COR-L47 (cell line): ENCODE results near the gene OFD1.
A peak's percentile ranks its signal among the peaks of the same experiment; 100 is the strongest.
"Not testable (repeated sequence)": the region's sequence is repeated elsewhere in the genome, so short reads cannot be mapped to it uniquely, and the experiment has no call there.

Source experiments
- DNase-seq: peaks from one replicate; lab custom pipeline; 2025; lab: John Stamatoyannopoulos, UW

Gene OFD1

GRCh38 chrX:13703589-13703988 lies 31.0 kb upstream of the OFD1 start:
- DNase-seq, result no peak

DNA sequence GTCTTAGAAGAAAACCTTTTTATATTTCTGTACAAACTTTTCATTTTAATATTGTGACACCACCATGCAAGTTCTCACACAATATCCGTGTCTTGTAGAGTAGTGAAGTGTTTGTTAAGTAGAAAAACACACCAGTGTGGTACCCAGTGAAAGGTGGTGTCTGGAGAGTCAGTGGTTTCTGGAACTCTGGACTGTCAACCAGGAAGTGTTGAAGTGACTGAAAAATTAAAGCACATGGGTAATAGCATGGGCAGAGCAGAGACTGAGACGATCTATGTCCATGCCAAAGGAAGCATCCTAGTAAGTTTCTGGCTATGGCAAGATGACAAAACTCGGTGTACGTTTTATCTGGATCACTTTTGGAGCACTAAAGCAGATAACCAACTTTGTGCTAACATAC lies 23.4 kb upstream of the OFD1 start:
- no peak for DNase-seq

- DNase-seq, result no peak
Measured at GRCh38 chrX:13716455-13716854, 18.1 kb upstream of the OFD1 start.

DNA sequence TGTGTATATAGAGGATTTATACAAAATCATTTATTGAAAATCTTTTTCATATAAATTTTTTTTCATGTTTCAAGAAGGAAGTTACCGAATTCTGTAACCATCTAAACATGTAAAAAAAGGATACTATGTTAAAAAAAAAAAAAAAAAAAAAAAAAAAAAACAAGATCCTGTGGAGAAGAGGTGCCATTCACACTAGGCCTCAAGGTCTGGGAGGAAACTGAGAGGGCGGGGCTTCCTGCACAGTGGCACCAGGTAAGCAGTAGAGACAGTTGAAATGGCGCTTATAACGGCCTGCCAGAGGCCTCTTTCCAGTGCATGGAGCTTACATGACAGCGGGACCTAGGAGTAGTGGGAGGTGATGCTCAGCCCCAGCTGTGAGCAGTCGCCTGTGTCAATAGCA lies 17.6 kb upstream of the OFD1 start:
- DNase-seq, result no peak

- no peak for DNase-seq
Measured at GRCh38 chrX:13717700-13718472, 16.7 kb upstream of the OFD1 start.

- DNase-seq, result no peak
Measured at GRCh38 chrX:13719192-13719856, 15.2 kb upstream of the OFD1 start.

DNA sequence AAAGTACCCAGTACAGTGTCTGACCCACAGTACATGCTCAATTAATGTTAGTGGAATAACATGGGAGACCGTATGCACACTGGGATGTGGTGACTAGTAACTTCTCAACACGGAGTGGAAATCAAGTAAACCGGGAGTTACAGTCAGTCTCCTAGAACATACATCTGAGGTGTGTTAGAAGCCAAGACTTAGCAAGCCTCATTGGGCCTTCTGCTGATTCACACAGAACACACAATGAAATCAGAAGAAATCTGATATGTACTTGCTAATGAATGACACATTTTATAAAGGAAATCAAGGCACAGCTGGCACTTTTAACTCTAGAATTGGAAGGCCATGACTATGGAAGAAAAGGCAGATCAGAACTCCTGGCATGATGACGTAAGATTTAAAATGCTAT lies 13.2 kb upstream of the OFD1 start:
- no peak for DNase-seq

- no peak for DNase-seq
Measured at GRCh38 chrX:13721819-13722519, 12.6 kb upstream of the OFD1 start.

- DNase-seq, result not testable (repeated sequence)
Measured at GRCh38 chrX:13724878-13725277, 9.7 kb upstream of the OFD1 start.

- DNase-seq, result not testable (repeated sequence)
Measured at GRCh38 chrX:13726583-13726982, 8.0 kb upstream of the OFD1 start.

- DNase-seq, result not testable (repeated sequence)
Measured at GRCh38 chrX:13730523-13730922, 4.0 kb upstream of the OFD1 start.

DNA sequence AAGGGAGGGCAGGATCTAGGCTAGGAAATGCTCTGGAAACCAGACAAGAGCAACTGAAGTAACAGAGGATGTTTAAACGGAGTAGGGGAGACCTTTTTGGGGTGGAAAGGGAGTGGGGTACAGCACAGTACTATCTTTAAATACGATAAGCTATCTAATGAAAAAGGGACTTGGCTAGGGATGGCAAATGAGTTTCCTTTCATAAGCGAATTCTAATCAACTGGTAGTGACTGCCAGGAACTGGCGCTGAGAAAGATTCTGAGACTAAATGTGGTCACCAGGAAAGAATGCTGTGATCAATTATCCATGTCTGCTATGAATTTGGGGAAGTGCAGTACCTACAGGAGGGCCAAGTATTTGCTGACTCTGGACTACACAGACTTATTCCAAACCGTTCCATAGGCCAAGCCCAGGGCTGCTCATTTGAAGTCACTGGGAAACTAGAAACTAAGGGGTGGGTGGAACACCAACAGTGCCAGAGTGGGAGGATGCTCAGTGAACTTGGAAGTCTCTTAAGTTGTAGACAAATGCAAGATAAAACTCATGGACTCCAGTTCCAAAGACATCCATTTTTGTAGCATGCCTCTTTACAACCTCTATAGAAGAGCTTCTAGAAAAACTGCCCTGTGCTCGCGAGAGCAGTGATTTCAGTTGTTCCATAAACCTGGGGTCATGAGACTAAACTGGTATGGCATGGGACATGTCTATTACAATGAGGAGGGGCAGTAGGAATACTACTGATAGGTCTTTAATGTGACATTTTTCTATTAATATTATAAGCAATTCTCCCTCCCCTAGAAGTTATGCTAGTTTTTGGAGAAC lies 2.1 kb upstream of the OFD1 start:
- no peak for DNase-seq

DNA sequence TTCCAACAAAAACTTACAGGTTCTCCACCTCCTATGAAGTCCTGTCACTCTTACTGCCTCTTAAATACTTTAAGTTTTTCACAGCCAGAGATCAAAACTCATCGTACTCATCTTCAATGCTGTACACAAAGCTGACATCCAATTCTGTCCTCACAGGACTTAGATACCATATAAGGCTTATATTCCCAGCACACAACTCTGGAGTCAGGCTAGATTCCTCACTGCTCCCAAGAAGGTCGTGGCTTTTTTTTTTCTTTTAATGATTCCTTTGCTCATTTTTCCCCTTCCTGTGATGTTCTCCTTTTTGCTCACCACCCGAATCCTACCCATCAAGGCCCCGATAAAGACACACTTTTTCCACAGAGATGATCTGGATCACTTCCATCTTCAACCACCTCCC lies 1.0 kb upstream of the OFD1 start:
- DNase-seq, result no peak

GRCh38 chrX:13741695-13742094 lies 7.1 kb downstream of the OFD1 start:
- no peak for DNase-seq

GRCh38 chrX:13742397-13743176 lies 8.0 kb downstream of the OFD1 start:
- DNase-seq, result no peak

DNA sequence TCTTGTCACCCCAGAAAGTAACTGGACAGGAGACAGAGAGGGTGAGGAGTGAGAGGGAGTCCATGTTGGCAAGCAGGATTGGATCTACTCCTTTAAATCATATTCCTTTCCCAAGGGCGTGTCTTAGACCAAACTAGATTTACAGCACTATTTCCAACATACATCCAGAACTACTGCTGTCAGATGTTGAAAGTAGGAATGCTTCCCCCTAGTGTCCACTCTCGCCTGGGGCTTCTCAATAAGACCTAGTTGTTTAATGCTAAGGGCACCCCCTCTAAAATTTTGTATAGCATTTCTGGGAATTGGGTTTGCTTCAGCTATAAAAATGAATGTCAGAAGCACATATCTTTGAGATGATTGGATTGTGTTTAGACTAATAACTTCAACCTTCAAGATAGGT lies 13.3 kb downstream of the OFD1 start:
- peak; percentile 2 for DNase-seq

DNA sequence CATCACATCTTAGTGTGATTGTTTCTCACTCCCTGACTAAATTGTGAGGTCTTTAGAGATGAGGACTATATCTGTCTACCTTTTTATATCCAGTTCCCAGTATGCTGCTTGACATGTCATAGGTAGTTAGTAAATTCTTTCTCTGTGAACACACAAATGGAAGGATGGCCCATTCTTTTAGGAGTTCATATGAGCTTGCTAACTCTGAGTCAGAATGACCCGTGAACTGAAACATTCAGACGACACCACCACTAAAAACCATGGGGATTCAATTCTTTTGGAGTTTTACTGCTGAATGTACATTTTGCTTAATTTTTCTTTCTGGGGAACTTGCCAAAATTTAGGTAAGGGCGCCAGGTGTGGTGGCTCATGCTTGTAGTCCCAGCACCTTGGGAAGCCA lies 13.9 kb downstream of the OFD1 start:
- no peak for DNase-seq

DNA sequence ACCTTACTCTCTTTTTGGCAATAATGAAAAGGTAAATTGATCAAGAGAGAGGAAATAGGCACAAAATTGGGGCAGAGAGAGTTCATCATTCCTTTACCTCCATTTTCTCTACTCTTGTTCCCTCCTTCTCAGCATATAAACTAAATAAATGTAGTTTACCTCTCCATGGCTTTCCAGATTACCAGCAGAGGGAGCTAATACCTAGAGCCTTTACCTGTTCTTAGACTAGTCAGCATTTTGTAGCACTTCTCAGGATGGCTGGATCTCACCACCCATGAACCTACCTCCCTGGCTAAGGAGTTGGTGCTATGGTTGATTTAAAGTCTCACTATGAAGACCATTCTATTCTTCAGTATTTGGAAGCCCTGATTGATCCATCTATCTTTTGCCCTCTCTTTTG lies 15.7 kb downstream of the OFD1 start:
- no peak for DNase-seq

DNA sequence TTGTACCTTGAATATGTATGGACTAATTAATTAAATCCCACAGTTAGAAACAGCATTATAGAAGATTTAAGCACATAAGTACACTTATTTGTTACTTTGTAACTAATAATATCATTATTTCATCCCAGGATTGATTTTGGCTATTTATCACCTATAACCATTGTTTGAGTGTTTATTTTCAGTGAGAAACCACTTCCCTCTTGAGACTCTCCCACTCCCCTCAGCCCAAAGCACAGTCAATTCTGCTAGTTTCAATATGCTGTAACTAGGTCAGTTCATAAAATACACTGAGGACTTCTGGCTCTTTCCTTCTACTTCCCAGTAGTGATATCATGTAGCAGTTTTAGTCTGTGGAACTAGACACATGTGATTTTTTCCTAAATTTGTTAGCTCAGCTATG lies 16.3 kb downstream of the OFD1 start:
- DNase-seq, result no peak

DNA sequence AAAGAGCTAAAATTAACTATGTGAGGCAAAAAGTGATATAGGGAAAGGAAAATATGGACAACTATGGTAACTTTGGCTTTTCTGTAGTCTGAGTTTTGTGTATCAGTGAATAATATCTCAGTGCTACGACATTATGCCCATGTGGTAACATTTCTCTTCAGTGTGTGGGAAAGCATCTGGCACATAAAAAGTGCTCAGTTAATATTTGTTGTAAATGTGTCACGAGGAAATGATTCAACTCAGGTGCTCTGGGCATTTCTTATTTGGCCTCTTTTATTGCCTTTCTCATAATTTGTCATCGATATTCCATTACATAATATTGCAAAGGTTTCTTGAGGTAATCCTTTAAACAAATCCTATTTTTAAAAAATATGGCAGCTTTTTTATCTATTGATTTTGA lies 17.6 kb downstream of the OFD1 start:
- DNase-seq, result no peak

- no peak for DNase-seq
Measured at GRCh38 chrX:13752646-13753045, 18.1 kb downstream of the OFD1 start.

GRCh38 chrX:13754765-13755164 lies 20.2 kb downstream of the OFD1 start:
- DNase-seq, result no peak
